Glutamatergic neuron (in vitro differentiated cells): ENCODE data around the gene PRR12. TPM values are rescaled to one million over a fixed set of nuclear protein-coding genes. Genes with fewer than 3 reads are reported as not detected.

Experiments
- DNase-seq: peaks from one replicate; pipeline ENCODE4 v3.0.0; 2022
- H3K27ac Mint-ChIP-seq: one replicate; pipeline ENCODE4 v1.8.0; 2020; ENCODE audit warnings: mild to moderate bottlenecking, mixed read lengths, inconsistent platforms; ENCODE audit not compliant: unreplicated experiment
- H3K27me3 Mint-ChIP-seq: one replicate; pipeline ENCODE4 v1.8.0; 2020; ENCODE audit warnings: mild to moderate bottlenecking, moderate library complexity, mixed read lengths, inconsistent platforms; ENCODE audit not compliant: unreplicated experiment
- H3K36me3 Mint-ChIP-seq: one replicate; pipeline ENCODE4 v1.8.0; 2020; ENCODE audit warnings: mild to moderate bottlenecking, mixed read lengths, inconsistent platforms; ENCODE audit not compliant: unreplicated experiment
- H3K4me1 Mint-ChIP-seq: one replicate; pipeline ENCODE4 v1.8.0; 2020; ENCODE audit warnings: mild to moderate bottlenecking, low read depth, mixed read lengths, inconsistent platforms; ENCODE audit not compliant: unreplicated experiment
- H3K4me3 Mint-ChIP-seq: one replicate; pipeline ENCODE4 v1.8.0; 2020; ENCODE audit warnings: mild to moderate bottlenecking, mixed read lengths, inconsistent platforms; ENCODE audit not compliant: unreplicated experiment
- H3K9me3 Mint-ChIP-seq: one replicate; pipeline ENCODE4 v1.8.0; 2020; ENCODE audit warnings: mild to moderate bottlenecking, moderate library complexity, mixed read lengths, inconsistent platforms; ENCODE audit not compliant: unreplicated experiment
- CTCF ChIP-seq: fragments of 200-600 bp; sonication (generic); IDR thresholded peaks from one replicate; pipeline ENCODE4 v1.5.0; 2021; ENCODE audit not compliant: partially characterized antibody, unreplicated experiment
- total RNA-seq: library from RNA; stranded (reverse); fragmentation: NEBNext Ultra II Directional; extraction: Animal tissue kit (Norgen Biotek cat#: 25700); gene quantifications from one replicate; pipeline ENCODE4 v1.2.1, GENCODE V29; 2021; ENCODE audit not compliant: unreplicated experiment

The PRR12 gene
- total RNA-seq, 1 donor from 2014 or later, result 39.2 TPM

DNA sequence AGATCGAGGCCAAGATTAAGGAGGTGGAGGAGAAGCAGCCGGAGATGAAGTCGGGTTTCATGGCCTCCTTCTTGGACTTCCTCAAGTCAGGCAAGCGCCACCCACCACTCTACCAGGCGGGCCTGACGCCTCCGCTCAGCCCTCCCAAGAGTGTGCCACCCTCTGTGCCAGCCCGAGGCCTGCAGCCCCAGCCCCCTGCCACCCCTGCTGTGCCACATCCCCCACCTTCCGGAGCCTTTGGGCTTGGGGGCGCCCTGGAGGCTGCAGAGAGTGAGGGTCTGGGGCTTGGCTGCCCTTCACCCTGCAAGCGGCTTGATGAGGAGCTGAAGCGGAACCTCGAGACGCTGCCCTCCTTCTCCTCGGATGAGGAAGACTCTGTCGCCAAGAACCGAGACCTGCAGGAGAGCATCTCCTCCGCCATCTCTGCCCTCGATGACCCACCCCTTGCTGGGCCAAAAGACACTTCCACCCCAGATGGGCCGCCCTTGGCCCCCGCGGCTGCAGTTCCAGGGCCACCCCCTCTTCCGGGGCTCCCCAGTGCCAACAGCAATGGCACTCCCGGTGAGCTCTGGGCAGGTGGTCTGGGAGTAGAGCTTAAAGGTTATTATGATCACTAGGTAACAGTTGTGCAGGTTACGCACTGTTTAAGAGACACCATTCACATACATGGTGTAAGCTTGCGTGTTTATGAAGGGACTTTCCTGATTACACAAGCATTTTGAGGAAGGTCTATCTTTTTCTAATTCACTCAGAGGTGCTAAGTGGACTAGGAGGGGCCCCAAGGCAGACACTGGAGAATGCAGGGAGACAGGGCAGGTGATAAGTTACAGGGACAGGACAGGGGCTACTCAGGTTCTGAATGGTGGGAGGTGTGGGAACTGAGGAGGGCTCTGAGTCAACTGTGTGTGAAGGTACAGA lies 8.7 kb downstream of the PRR12 start:
- DNase-seq, result no peak
- H3K4me1 Mint-ChIP-seq, result no peaks in the 10 kb centered on the region
- H3K36me3 Mint-ChIP-seq, result no peaks in the 10 kb centered on the region
- peaks cover 4% of the 10 kb centered on the region for H3K27me3 Mint-ChIP-seq
- H3K9me3 Mint-ChIP-seq, result peaks cover 3% of the 10 kb centered on the region
- no peak overlapping the region for H3K27ac Mint-ChIP-seq
- no peak overlapping the region for H3K4me3 Mint-ChIP-seq
- TF ChIP-seq CTCF, result no peak

- H3K9me3 Mint-ChIP-seq, result peaks cover 3% of the 10 kb centered on the region
- no peak for TF ChIP-seq CTCF
- peaks cover 4% of the 10 kb centered on the region for H3K27me3 Mint-ChIP-seq
- no peak overlapping the region for H3K4me3 Mint-ChIP-seq
- no peak overlapping the region for H3K27ac Mint-ChIP-seq
- H3K36me3 Mint-ChIP-seq, result no peaks in the 10 kb centered on the region
- no peak for DNase-seq
- no peaks in the 10 kb centered on the region for H3K4me1 Mint-ChIP-seq
Observed at GRCh38 chr19:49601482-49602038, 10.6 kb downstream of the PRR12 start.

GRCh38 chr19:49602806-49603205 lies 11.8 kb downstream of the PRR12 start:
- DNase-seq, result no peak
- Mint-ChIP-seq H3K36me3 (no peaks in the 10 kb centered on the region), H3K9me3 (peaks cover 3% of the 10 kb centered on the region), H3K27me3 (peaks cover 4% of the 10 kb centered on the region), H3K27ac (no peak overlapping the region), H3K4me1 (no peaks in the 10 kb centered on the region), H3K4me3 (no peak overlapping the region)
- TF ChIP-seq CTCF, result no peak

GRCh38 chr19:49605605-49606004 lies 14.6 kb downstream of the PRR12 start:
- Mint-ChIP-seq H3K27me3 (peaks cover 4% of the 10 kb centered on the region), H3K36me3 (no peaks in the 10 kb centered on the region), H3K4me3 (no peak overlapping the region), H3K9me3 (peaks cover 1% of the 10 kb centered on the region), H3K27ac (no peak overlapping the region), H3K4me1 (no peaks in the 10 kb centered on the region)
- DNase-seq, result no peak
- TF ChIP-seq CTCF, result no peak

GRCh38 chr19:49609499-49610092 lies 18.6 kb downstream of the PRR12 start:
- H3K9me3 Mint-ChIP-seq, result no peaks in the 10 kb centered on the region
- H3K27me3 Mint-ChIP-seq, result peaks cover 3% of the 10 kb centered on the region
- no peaks in the 10 kb centered on the region for H3K36me3 Mint-ChIP-seq
- DNase-seq, result no peak
- H3K4me3 Mint-ChIP-seq, result no peak overlapping the region
- no peak for TF ChIP-seq CTCF
- no peak overlapping the region for H3K27ac Mint-ChIP-seq
- H3K4me1 Mint-ChIP-seq, result peaks cover 12% of the 10 kb centered on the region
